ENCODE measurements around the gene PKMYT1.

The PKMYT1 gene

DNA sequence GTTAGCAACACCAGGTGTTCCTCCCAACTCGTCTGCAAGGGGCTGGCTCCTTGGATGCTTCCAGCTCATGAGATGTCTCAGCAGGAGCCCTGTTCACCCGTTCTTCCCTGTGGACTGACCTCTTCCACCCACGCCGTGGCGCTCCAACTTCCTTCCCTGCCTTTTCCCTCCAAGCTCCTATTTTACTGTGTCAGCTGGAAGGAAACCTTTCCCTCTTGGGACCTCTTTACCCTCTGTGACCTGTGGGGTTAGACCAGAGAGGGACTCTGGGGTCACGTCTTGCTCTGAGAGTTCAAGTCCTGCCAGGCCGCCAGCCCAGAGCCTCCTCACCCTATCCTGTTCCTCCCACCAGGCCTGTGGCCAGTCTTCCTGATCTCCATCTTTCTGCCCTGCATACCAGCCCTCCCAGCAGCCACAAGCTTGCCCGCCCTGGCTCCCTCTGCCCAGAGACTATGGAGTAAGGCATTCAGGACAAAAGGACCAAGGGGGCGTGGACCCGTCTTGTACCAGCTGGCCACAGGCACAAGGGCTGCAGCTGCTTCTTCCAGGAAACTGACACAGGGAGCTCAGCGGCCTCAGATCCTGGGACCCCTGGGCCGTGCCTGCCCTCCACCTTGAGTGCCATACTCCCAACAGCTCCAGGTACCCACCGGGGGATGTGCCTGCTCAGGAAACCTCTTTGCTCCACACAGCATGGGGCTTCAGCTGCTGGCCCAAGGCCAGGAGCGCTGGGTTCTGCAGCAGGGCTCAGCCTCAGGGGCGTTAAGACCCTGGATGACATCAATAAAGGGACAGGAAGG is 8.1 kb downstream of the PKMYT1 start:
- no peak for DNase-seq

DNA sequence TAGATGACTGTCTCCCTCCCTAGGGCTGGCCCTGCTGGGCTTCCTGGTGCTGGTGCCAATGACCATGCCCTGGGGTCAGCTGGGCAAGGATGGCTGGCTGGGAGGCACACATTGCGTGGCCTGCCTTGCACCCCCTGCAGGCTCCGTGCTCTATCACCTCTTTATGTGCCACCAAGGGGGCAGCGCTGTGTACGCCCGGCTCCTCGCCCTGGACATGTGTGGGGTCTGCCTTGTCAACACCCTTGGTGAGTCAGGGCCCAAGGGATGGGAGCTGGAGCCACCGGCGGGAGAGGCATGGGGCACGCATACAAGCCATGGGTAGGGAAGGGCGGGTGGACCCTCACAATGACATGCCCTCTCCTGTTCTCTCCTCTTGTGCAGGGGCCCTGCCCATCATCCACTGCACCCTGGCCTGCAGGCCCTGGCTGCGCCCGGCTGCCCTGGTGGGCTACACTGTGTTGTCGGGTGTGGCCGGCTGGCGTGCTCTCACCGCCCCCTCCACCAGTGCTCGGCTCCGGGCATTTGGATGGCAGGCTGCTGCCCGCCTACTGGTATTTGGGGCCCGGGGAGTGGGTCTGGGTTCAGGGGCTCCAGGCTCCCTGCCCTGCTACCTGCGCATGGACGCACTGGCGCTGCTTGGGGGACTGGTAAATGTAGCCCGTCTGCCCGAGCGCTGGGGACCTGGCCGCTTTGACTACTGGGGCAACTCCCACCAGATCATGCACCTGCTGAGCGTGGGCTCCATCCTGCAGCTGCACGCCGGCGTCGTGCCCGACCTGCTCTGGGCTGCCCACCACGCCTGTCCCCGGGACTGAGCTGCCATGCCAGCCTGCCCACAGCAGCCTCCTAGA is 8.9 kb downstream of the PKMYT1 start:
- no peak for DNase-seq

GRCh38 chr16:2970563-2970962 is 9.7 kb downstream of the PKMYT1 start:
- no peak for DNase-seq

DNA sequence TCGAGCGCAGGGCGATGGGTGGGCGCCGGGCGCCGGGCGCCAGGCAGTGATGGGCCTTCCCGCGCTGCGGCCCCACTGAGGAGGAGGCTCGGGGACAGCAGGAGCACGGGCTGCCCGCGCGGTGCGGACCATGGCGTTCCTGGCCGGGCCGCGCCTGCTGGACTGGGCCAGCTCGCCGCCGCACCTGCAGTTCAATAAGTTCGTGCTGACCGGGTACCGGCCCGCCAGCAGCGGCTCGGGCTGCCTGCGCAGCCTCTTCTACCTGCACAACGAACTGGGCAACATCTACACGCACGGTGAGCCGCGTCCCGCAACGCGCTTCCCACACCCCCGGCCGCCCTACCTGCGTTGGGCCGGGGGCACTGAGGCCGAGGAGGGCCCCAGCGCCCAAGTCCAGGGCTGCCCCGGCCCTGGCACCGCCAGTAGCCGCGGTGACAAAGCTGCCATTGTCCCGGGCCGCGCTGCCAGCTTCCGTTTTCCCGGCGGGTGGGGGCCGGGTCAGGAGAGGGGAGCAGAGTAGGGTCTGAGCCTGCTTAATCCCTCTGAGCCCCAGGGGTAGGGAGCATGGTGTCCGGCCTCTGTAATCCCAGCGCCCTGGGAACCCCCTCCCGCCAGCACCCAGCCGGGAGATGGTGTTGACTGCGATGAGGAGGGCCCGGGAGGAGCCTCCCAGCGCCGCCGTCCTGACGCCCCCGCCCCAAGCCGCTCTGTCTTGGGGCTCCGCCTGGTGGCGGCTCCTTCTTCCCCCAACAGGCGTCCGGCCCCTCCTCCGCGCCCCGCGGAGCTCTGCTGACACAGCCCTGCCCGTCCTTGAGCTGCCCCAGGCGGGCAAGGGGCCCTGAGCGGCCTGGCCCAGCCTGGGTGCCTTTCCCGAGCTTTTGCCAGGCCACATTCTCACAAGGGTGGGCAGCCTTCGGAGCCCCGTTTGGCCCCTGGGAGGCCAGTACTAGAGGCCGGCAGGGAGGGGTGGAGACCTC is 10.4 kb downstream of the PKMYT1 start:
- DNase-seq, result peak; percentile 81

- peak; percentile 90 for DNase-seq
These were observed 11.3 kb downstream of the PKMYT1 start, which contains the start of gene PAQR4 for GRCh38 chr16:2968738-2969544. Gene PAQR4, plus strand, starts transcription at chr16:2969348. Its CDS starts 327 bp downstream, at chr16:2969675.

DNA sequence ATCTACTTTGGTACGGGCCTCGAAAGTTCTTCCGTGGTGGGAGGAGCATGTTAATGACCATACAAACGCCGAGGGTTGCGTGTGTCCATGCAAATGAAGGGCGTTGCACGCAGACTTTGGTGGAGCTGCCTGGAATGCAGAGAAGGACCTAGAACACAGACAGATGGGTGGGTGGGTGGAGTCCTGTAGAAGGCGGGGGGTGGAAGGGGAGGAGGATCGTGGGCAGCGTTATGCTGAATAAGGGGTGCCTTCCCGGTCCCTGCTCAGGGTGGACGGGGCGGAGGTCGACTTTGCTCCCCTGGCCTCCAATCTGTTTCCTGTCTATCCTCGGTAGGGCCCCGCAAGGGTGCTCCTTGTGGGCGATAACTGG is 11.9 kb downstream of the PKMYT1 start:
- DNase-seq, result no peak

DNA sequence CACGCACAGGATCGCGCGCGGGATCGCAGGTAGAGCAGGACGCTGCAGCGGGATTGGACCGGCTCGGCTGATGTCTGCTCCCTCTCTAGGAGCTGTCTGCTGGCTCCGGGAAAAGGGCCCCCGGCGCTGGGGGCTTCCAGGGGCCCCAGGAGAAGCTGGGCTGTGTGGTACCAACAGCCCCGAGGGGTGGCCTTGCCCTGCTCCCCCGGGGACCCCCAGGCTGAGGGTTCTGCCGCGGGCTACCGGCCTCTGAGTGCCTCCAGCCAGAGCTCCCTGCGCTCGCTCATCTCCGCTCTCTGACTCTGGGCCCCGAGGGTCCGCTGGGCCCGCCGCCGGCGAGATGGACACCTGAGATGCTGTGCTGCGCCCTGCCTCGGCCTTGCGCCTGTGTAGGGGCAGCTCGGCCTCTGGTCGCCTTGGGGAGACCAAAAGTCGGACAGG is 12.5 kb downstream of the PKMYT1 start:
- DNase-seq, result no peak

GRCh38 chr16:2967211-2967631 is 13.0 kb downstream of the PKMYT1 start:
- DNase-seq, result no peak

DNA sequence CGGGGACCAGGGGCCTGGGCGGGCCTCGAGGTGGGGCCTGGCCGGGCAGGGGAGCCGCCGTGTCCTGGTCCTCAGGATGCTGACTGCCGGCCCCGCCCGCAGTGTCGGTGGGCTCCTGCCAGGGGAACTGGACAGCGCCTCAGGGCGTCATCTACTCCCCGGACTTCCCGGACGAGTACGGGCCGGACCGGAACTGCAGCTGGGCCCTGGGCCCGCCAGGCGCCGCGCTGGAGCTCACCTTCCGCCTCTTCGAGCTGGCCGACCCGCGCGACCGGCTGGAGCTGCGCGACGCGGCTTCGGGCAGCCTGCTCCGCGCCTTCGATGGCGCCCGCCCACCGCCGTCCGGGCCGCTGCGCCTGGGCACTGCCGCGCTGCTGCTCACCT is 13.4 kb downstream of the PKMYT1 start:
- no peak for DNase-seq

- no peak for DNase-seq
These were observed 14.0 kb downstream of the PKMYT1 start for GRCh38 chr16:2966043-2966807.

DNA sequence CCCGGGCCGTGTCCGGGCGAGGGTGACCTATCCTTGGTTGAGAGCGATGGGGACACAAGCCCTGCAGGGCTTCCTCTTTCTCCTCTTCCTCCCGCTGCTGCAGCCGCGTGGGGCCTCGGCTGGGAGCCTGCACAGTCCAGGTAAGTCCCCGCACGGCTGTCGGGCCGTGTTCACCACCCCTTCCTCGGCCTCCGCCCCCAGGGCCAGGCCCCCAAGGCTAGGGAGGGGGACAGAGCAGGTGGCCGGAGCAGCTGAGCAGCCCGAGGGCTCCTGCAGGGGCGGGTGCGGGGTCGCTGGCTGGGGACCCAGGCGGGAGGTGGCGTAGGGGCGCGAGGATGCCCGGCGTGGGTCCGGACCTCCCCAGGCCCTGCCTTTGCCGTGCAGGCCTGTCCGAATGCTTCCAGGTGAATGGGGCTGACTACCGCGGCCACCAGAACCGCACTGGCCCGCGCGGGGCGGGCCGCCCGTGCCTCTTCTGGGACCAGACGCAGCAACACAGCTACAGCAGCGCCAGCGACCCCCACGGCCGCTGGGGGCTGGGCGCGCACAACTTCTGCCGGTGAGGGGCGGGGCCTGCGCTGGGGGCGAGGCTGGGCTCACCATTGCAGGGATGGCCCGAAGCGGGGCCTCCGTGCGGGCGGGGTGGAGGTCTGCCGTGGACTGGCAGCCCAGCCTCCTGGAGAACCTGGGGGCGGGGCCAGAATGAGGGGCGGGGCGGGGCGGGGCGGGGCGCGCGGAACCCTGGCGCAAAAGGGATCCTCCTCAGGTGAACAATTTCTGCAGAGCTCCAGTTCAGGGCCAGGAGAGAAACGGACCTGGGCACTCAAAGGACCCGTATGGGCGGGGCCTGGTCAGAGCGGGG is 15.5 kb downstream of the PKMYT1 start:
- peak; percentile 42 for DNase-seq

DNA sequence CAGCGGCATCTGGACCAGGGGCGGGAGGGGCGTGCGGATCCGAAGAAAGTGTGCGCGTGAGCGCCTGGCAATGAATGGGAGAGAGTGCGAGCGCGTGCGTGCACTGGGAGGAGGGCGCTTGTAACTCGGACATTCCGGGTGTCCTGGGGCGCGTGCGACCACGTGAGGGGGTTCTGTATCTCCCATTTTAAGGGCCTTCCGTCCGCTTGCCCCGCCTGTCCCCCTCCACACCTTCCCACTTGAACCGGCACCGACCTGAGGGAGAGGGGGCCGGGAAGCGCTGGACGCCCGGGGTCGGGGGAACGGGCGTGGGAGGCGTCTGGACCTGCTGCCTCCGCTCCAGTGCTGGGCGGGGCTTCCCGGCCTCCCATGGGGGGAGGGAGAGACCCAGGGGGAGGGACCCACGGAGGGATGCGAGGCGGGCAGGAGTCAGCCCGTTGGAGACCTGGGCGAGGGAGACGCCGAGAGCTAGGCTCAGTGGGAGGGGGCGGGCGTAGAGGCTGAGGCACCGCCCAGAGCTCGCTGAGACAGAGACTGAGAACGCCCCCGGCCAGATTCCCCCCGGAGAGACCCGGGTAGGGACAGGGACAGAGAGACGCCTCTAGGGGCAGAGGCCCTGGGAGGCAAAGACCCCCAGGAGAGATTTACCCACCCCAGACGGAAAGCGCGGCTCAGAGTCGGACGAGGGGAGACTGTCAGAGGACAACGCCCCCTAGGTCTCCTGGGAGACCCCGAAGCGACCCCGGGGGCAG is 16.3 kb downstream of the PKMYT1 start, which contains the start of gene KREMEN2:
KREMEN2 (plus strand) TSS at position 553 of the 752 bp plus-strand sequence. CDS start 246 bp downstream, outside the sequence.
- DNase-seq, result peak; percentile 50

DNA sequence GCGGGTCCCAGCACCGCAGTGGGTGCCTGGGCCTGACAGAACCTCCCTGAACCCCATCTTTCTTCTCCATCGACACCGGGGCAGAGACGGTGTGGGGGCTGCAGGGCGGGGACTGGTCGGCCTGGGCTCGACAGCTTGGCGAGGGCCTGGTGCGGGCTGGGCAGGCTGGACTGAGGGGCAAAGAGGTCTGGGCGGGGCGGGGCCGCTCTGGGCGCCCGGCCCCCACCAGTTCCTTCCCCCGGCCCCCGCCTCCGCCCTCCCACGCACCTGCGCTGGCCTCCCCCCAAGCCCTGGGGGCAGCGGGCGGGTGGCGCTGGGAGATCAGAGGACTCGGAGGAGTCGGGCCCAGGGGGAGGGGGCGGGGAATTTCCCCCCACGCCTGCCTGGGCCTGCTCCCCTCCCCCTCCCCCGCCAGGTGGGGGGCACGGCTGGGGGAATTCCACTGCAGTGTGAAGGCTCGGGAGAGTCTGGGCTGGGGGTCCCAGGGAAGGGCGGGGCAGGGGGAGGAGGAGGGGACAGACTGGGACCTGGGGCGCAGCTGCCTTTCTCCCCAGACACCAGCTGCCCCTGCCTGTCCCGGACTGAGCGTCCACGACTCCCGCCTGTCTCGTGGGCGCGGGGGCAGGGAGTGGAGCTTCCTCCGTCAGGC is 17.0 kb downstream of the PKMYT1 start:
- DNase-seq, result no peak

GRCh38 chr16:2962334-2963073 is 17.7 kb downstream of the PKMYT1 start:
- no peak for DNase-seq

DNA sequence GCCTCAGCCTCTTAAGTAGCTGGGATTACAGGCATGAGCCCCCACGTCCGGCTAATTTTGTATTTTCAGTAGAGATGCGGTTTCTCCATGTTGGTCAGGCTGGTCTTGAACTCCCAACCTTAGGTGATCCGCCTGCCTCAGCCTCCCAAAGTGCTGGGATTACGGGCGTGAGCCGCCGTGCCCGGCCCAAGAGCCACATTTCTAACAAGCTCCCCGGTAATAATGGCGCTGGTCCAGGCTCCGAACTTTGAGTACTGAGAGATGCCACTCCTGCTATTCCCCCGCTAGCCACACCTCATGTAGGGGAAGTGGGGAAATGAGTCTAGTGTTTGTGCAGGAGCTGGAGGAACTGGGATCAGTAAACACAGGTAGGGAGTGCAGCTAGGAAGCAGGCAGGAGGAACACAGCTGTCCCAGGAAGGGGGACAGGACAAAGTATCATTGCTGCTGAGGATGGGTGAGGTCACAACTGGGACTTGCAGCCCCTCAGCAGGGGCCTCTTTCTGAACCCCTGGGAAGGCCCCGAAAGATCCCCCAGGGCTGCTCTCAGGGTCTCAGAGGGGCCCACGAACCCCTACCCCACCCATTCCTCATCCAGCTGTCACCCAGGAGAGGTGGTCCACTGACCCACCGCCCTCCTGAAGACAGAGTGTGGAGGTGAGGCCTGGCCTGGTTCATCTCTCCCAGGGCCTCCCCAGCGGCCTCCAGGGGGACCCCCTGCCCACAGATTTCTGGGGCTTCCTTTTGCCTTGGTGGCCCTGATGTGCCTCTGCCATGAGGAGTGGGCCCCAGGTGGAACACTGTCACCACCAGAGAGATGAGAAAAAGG is 19.8 kb downstream of the PKMYT1 start:
- no peak for DNase-seq

DNA sequence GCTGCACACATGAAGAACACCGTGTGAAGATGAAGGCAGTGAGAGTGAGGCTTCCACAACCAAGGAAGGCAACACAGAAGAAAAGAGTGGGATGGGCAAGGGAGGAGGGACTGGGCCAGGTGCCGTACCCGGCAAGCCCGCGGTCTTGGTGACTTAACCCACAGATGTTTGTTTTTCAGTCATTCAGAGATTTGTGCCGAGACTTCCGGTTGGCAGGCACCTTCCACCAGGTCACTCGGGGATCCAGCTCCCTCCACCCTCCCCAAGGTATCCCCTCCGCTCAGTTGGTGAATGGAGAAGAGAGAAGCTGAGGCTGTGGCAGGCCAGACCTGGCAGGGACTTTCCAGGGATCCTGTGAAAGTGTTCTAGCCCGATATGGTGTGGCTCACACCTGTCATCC is 21.0 kb downstream of the PKMYT1 start:
- DNase-seq, result no peak

DNA sequence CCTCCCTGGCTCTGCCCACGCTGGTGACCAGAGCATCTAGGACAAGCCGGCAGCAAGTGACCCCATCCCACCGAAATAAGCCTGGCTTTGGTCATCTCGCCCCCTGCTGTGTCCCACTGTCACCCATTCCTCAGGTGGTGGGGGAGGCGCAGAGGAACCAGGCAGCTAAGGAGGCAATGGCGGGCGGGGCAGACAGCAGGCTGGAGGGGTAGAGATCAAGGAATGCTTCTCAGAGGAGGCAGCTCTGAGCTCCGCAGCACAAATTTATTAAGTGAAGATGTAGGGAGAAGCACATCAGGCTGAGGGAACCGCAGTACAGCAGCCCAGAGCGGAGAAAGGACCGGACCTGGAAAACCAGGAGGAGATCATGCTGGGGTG is 23.7 kb downstream of the PKMYT1 start:
- no peak for DNase-seq

Data from EL (cell line).